NCI-H128 (cell line): ENCODE results near the gene ADAMTSL3.

Source experiments
- DNase-seq: peaks from one replicate; lab custom pipeline; 2025; ENCODE audit not compliant: unreplicated experiment; lab: John Stamatoyannopoulos, UW

The ADAMTSL3 gene

DNA sequence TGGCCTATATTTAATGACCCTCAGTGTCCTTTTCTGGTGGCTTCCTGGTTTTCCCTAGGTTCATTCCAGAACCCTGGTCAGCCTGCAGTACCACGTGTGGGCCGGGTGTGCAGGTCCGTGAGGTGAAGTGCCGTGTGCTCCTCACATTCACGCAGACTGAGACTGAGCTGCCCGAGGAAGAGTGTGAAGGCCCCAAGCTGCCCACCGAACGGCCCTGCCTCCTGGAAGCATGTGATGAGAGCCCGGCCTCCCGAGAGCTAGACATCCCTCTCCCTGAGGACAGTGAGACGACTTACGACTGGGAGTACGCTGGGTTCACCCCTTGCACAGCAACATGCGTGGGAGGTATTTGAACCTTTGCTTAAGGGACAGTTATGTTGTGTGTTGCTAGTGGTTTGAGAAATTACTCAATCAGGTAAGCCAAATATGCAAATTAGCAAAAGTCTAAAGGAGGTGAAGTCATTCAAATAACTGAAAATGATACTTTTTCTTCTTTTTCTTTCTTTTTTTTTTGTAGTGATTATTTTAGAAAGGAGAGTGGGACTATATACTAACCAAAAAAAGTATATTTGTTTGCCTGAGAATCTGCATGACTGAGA, 259.2 kb downstream of the ADAMTSL3 start:
- no peak for DNase-seq

- DNase-seq, result no peak
These were observed 261.0 kb downstream of the ADAMTSL3 start for GRCh38 chr15:83914906-83915305.

DNA sequence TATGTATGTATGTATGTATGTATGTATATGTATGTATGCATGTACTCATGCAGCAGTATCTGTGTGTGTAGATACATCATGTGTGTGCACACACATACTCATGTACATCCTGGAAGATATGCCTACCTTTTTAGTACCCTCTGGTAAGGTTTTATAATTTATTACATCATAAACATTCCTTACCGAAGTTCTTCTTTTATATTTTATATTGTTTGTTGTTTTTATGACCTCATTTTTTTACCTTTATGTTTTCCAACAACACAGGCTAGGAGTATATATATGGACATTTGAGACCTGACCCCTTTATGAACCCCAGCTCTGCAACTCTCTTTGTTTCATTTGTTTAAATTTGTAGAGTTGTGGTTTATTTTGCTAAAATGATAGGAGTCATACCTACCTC, 263.5 kb downstream of the ADAMTSL3 start:
- DNase-seq, result no peak

DNA sequence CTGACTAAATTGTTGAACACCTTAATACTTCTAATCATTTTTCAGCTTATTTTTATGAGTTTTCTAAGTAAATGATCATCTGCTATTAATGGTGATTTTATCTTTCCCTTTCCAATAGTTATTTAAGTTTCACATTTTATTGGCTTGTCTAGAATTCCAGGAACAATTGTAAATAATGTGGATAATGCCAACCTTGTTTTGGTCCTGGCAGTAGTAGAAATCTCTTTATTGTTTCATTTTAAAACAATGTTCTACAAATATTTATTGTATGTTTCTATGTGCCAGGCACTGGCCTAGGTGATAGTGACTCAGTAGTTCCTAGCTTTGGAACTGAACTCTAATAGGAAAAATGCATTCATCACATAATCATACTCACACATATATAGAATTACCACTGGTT, 264.1 kb downstream of the ADAMTSL3 start:
- no peak for DNase-seq

DNA sequence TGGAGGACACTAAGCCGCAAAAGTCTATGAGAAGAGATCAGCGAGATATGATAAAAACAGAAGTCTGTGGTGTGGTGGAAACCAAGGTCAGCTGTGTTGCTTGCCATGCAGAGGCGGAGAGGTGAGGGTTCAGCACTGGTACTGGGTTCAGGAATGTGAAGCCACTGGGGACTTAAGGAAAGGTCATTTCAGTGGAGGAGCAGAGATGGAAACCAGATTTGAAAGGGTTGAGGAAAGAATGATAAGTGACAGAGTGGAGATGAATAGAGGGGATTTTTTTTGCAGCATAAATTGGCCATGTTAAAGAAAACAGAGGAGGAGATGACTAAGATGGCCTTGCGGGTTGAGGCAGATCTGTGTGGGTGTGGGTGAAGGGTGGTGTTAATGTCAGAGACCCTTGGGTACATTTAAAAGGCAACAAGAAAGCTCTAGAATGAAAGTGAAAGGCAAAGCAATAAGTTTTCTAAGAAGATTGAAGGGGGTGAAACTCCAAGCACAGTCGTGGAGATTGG, 265.5 kb downstream of the ADAMTSL3 start:
- DNase-seq, result no peak

GRCh38 chr15:83919978-83920510, 266.1 kb downstream of the ADAMTSL3 start:
- DNase-seq, result no peak

DNA sequence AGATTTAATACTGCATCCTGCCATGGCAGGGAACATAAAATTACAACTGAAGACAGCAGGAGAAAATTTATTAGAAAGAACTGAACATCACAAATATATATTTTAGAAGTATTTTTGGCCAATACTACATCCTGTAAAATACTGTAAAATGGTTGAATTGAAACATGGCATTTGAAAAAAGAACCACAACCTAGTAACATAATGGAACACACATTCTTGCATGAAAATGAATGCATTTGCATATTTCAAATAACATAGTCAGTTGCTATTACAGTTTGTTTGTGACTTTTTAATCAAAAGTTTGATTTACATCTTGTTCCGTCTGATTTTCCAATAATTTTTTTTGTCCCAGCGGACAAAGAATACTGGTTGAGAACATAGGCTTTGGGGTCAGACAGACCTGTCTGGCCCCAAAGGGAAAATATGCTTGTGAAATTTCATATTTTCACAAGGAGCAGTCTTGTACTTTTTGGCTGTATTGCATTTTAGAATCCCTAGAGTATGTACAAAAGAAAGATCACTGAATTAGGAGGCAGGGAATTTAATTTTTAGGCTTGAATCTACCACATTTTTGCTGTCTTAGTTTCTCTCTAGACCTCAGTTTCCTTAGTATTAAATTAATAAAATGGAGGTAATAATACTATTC, 268.8 kb downstream of the ADAMTSL3 start:
- no peak for DNase-seq

- no peak for DNase-seq
These were observed 272.2 kb downstream of the ADAMTSL3 start for GRCh38 chr15:83926116-83926515.

DNA sequence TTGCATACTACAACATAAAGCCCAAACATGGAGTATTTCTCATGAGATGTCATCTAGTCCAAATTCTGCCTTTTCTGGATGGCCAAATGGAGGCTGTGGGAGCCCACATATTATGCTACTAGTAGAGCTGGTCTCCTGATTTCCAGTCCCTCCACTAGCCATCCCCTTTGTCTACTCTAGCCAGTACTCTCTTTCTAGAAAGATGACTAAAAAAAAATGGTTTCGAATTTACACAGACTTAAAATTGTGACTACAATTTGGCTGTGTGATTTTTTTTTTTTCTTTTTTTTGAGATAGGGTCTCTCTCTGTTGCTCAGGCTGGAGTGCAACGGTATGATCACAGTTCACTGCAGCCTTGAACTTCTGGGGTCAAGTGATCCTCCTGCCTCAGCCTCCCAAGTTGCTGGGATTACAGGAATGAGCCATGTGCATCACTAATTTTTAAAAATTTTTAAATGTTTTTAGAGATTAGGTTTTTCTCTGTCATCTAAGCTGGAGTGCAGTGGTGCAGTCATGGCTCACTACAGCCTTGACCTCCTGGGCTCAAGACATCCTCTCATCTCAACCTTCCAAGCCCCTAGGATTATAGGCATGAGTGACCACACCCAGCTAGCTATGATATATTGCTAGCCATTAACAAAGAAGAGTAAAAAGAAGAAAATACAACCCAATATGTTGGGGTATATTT, 273.9 kb downstream of the ADAMTSL3 start:
- no peak for DNase-seq

DNA sequence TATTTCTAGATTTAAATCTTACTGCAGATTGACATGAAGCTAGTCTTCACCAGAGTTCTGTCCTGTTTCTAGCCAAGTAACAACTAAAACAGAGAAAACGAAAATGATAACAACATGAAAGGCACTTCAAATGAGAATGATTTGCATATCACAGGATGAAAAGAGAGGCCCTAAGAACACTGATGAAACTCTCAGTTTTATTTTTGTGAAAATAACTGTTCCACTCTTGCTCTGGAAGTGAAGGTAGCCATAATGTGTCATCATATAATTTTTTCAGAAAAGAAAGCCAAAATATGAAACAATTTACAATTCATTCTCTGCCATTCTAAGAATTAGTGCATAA, 274.4 kb downstream of the ADAMTSL3 start:
- DNase-seq, result no peak

DNA sequence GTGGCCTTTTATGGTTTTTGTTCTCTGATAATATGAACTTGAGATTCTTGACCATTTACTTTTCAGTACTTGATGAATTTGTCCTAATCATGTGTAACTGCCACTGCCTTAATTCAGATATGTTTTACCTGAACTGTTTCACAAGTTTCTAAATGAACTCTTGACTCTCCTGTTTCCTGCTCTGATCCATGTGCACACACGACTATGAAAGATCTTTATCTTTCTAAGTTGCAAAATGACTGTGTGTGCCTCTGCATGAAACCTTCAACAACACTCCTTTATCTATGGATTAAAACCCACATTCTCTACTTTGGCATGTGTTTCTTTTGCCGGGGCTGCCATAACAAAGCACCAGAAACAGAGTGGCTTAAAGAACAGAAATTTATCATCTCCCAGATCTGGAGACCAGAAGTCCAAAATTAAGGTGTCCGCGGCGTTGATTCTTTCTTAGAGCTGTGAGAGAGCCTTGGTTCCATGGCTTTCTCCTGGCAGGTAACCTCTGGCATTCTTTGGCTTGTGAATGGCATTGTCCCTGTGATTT, 275.0 kb downstream of the ADAMTSL3 start:
- DNase-seq, result no peak

DNA sequence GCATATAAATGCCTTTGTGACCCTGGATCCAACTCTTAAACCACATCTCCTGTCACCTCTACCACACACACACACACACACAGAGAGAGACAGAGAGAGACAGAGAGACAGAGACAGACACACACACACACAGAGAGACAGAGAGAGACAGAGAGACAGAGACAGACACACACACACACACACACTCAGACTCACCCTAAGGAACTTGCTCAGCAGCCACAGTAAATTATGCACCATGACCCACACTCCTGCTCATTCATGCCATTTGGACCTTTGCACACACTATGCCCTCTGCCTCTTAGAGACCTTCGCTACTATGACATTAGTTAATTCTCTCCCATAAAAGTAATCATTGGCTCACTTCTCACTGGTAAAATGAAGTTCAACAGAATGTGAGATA, 275.7 kb downstream of the ADAMTSL3 start:
- DNase-seq, result no peak

- DNase-seq, result no peak
These were observed 276.7 kb downstream of the ADAMTSL3 start for GRCh38 chr15:83930392-83931212.

GRCh38 chr15:83935774-83936173, 281.9 kb downstream of the ADAMTSL3 start:
- DNase-seq, result no peak

DNA sequence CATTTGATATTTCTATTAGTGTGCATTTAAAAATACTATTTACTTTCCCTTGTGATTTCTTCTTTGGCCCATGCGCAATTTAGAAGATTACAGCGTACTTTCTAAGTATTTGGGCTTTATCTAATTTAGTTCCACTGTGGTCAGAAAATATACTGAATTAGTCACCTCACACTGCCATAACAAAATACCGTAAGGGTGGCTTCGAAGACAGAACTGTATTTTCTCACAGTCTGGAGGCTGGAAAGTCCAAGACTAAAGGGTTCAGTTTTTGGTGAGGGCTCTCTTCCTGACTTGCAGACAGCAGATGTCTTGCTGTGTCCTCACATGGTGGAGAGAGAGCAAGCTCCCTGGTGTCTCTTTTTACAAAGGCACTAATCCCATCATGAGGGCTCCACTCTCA, 286.2 kb downstream of the ADAMTSL3 start:
- DNase-seq, result no peak

GRCh38 chr15:83943043-83943442, 289.1 kb downstream of the ADAMTSL3 start:
- no peak for DNase-seq

GRCh38 chr15:83943849-83944404, 290.0 kb downstream of the ADAMTSL3 start:
- DNase-seq, result no peak

DNA sequence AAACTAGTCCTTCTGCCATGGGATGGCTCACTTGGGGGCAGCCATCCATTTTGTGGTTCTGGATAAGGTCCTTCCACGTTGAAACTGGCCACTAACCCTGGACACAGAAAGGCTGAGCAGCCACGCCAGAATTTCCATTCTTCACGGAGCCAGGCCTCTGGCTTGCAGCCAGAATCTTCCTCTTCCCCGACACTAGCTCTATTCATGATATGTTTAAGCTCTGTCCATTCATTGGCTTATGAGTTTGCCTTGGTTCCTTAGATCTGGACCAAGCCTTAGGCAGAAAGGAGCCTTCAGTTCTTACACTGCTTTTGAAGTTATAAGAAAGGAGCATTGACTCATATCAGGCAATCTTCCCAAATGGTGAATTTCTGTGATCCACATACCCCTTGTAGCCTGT, 293.2 kb downstream of the ADAMTSL3 start:
- DNase-seq, result no peak

- no peak for DNase-seq
These were observed 300.6 kb downstream of the ADAMTSL3 start for GRCh38 chr15:83954506-83954905.

GRCh38 chr15:83955806-83956265, 301.9 kb downstream of the ADAMTSL3 start:
- DNase-seq, result no peak

- DNase-seq, result no peak
These were observed 303.0 kb downstream of the ADAMTSL3 start for GRCh38 chr15:83956887-83957286.
